MM.1S (cell line): Measurements from ENCODE around the gene TMEM121.

ENCODE experiments used
- CTCF ChIP-seq: fragments of 300-600 bp; sonication (generic); IDR thresholded peaks from 2 replicates; pipeline ENCODE4 v1.5.1; 2016; ENCODE audit warnings: antibody characterized with exemption, low read length, mixed read lengths
- EZH2 ChIP-seq: fragments of 300-600 bp; sonication (generic); optimal IDR thresholded peaks from 2 replicates; pipeline ENCODE3; 2017; ENCODE audit warnings: low read depth, mild to moderate bottlenecking, antibody characterized with exemption, low read length, mixed read lengths
- EZH2phosphoT487 ChIP-seq: fragments of 300-600 bp; sonication (generic); IDR thresholded peaks from 2 replicates; pipeline ENCODE4 v1.6.1; 2018; ENCODE audit warnings: antibody characterized with exemption, low read length

GRCh38 chr14:105491366-105491973 lies 34.9 kb upstream of the TMEM121 start:
- TF ChIP-seq CTCF (no peak), EZH2phosphoT487 (no peak), EZH2 (no peak)
